Measurements from ENCODE around the gene NDUFC2. TPM values are rescaled to one million over a fixed set of nuclear protein-coding genes. Genes with fewer than 3 reads are reported as not detected.

NDUFC2 gene
- total and polyA plus RNA-seq, 2 of the 8 experiments (the other 6 are each of a cell fraction or from before 2014, with no cell fraction given), result 216 to 356 TPM

- no peak overlapping the region for H2AFZ ChIP-seq (ENCODE audit: low read length)
These were observed 17.7 kb downstream of the NDUFC2 start for GRCh38 chr11:78061921-78062311.

More at GRCh38 chr11:78061921-78062311, 17.7 kb downstream of the NDUFC2 start:
- Histone ChIP-seq H3K23ac (ENCODE audit: insufficient read length) (no peak overlapping the region), H3K23me2 (ENCODE audit: low read depth, low read length) (no peaks in the 10 kb centered on the region), H2BK20ac (ENCODE audit: low read length) (no peak overlapping the region), H3K79me1 (ENCODE audit: low read depth, low read length) (no peaks in the 10 kb centered on the region), H3K4me3 (ENCODE audit: extremely low read depth in 1 of 4, insufficient read depth in 2 of 4, low read depth in 3 of 4, low read length in 4 of 4) (no peak overlapping the region), H3K9me3 (ENCODE audit: insufficient read depth in 2 of 2, low read depth in 1 of 2, low read length in 1 of 2) (no peaks in the 10 kb centered on the region), H2BK5ac (ENCODE audit: low read depth, low read length) (no peak overlapping the region), H3K27ac (ENCODE audit: low read depth, low read length) (no peak overlapping the region), H3K27me3 (replicated peaks in 1 of 4; ENCODE audit: control insufficient read depth in 3 of 4, extremely low read depth in 1 of 4, insufficient read depth in 3 of 4, low read length in 3 of 4) (no peaks in the 10 kb centered on the region), H2AK5ac (ENCODE audit: low read depth, low read length) (no peak overlapping the region), H2BK120ac (replicated peaks; ENCODE audit: low read depth, low read length) (no peak overlapping the region), H4K8ac (ENCODE audit: extremely low read depth, insufficient read depth, low read length) (no peak overlapping the region), H3K79me2 (ENCODE audit: control insufficient read depth in 1 of 2, insufficient read depth in 2 of 2, low read length in 2 of 2) (no peaks in the 10 kb centered on the region), H3K14ac (ENCODE audit: insufficient read length) (no peak overlapping the region), H3K9ac (replicated peaks in 1 of 4; ENCODE audit: extremely low read depth in 1 of 4, low read depth in 3 of 4, low read length in 3 of 4) (no peak overlapping the region), H3K4me1 (replicated peaks in 1 of 4; ENCODE audit: control insufficient read depth in 3 of 4, insufficient read depth in 4 of 4, low read length in 3 of 4) (no peaks in the 10 kb centered on the region), H4K91ac (replicated peaks; ENCODE audit: insufficient read length, low read length) (no peak overlapping the region), H4K20me1 (replicated peaks in 1 of 2; ENCODE audit: control insufficient read depth in 1 of 2, insufficient read depth in 2 of 2, low read length in 2 of 2) (no peaks in the 10 kb centered on the region), H3K4ac (replicated peaks; ENCODE audit: insufficient read length, low read depth, low read length) (no peak overlapping the region), H3K56ac (replicated peaks; ENCODE audit: insufficient read length, low read depth, low read length) (no peak overlapping the region), H3K4me2 (ENCODE audit: insufficient read depth in 1 of 2, low read depth in 2 of 2, low read length in 2 of 2) (no peak overlapping the region), H3K36me3 (ENCODE audit: control insufficient read depth in 2 of 4, insufficient read depth in 4 of 4, low read length in 3 of 4) (no peaks in the 10 kb centered on the region), H3K18ac (ENCODE audit: extremely low read depth, low read length) (no peak overlapping the region), H2BK15ac (ENCODE audit: low read length) (no peak overlapping the region), H4K5ac (ENCODE audit: insufficient read length, low read depth, low read length) (no peak overlapping the region), H2BK12ac (ENCODE audit: low read depth, low read length) (no peak overlapping the region)
- no peak for TF ChIP-seq POU5F1 (IDR thresholded peaks at IDR 0.05; ENCODE audit: low read depth, low read length)
- TF ChIP-seq HDAC2 (IDR thresholded peaks at IDR 0.05; ENCODE audit: borderline replicate concordance in 1 of 2, low read depth in 2 of 2, low read length in 2 of 2), result no peak
- no peak for TF ChIP-seq EGR1 (IDR thresholded peaks at IDR 0.05; ENCODE audit: borderline replicate concordance, low read depth, low read length)
- no peak for TF ChIP-seq CBX8 (IDR thresholded peaks at IDR 0.05; ENCODE audit: borderline replicate concordance, low read depth, low read length)
- TF ChIP-seq TEAD4 (IDR thresholded peaks at IDR 0.05; ENCODE audit: low read depth, low read length), result no peak
- no peak for TF ChIP-seq SP4 (IDR thresholded peaks at IDR 0.05; ENCODE audit: low read length)
- TF ChIP-seq TAF1 (IDR thresholded peaks at IDR 0.05; ENCODE audit: low read depth, low read length), result no peak
- TF ChIP-seq KDM4A (IDR thresholded peaks at IDR 0.05; ENCODE audit: low read depth, low read length, severe bottlenecking), result no peak
- no peak for TF ChIP-seq ASH2L (IDR thresholded peaks at IDR 0.05; ENCODE audit: low read length)
- no peak for TF ChIP-seq RNF2 (IDR thresholded peaks at IDR 0.05; ENCODE audit: borderline replicate concordance, low read depth, low read length, missing control alignments, poor library complexity, severe bottlenecking)
- no peak for DNase-seq (ENCODE audit: low read depth in 1 of 2, low spot score in 2 of 2)
- ChIA-PET POLR2A (ENCODE audit: partially characterized antibody) (interaction anchor here (0.6 to 2.5 kb wide), 2 partner anchors 10 kb away, joined by 3 to 6 read pairs; no protein-coding TSS in a partner anchor), CTCF (ENCODE audit: partially characterized antibody) (interaction anchor here (1.2 to 1.5 kb wide), 2 partner anchors 21 to 38 kb away, joined by 3 read pairs; no protein-coding TSS in a partner anchor)
- WGBS, 2 experiments (ENCODE audit: extremely low coverage in 1 of 2, insufficient coverage in 1 of 2, insufficient read length in 1 of 2, insufficient replicate concordance in 2 of 2, low coverage in 1 of 2, low lambda C conversion rate in 2 of 2, missing lambda C conversion rate in 1 of 2), result 92% methylated on average over 4 of the region's 4 CpGs; no CpG with 5 or more reads in 1 of the 2 experiments
- FAIRE-seq, result no peak

Data from H1 (cell line).